ENCODE data around the gene HMGN3.

DNA sequence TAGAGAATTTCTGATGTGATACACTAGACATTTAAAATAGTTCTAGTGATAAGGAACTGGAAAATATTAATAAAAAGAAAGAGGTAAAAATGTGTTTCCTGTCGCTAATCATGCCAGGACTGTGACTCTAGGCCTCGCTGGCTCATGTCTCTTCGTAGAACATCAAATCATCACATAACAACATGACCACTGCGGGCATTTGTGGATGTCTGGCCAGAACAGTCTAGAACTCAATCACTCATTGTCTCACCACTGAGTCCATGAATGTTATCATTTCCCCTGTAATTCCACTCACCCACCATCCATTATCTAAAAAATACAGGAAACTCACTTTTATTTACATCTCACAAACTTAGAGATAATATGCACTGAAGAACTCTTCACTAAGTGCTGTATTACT lies 3.4 kb downstream of the HMGN3 start:
- no peak for TF ChIP-seq POLR2A (IDR thresholded peaks at IDR 0.05)
- TF ChIP-seq, protein P1, sequence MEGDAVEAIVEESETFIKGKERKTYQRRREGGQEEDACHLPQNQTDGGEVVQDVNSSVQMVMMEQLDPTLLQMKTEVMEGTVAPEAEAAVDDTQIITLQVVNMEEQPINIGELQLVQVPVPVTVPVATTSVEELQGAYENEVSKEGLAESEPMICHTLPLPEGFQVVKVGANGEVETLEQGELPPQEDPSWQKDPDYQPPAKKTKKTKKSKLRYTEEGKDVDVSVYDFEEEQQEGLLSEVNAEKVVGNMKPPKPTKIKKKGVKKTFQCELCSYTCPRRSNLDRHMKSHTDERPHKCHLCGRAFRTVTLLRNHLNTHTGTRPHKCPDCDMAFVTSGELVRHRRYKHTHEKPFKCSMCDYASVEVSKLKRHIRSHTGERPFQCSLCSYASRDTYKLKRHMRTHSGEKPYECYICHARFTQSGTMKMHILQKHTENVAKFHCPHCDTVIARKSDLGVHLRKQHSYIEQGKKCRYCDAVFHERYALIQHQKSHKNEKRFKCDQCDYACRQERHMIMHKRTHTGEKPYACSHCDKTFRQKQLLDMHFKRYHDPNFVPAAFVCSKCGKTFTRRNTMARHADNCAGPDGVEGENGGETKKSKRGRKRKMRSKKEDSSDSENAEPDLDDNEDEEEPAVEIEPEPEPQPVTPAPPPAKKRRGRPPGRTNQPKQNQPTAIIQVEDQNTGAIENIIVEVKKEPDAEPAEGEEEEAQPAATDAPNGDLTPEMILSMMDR (IDR thresholded peaks at IDR 0.05): no peak

Measured in thyroid gland (tissue), 4 donors.